GM23338 (cell line): ENCODE data around the gene GJA3. TPM values are rescaled to one million over a fixed set of nuclear protein-coding genes. Genes with fewer than 3 reads are reported as not detected.
A peak's percentile ranks its signal among the peaks of the same experiment; 100 is the strongest.

Experiments used
- ATAC-seq: fragments of 200-7000 bp; cut with Tn5 transposase; 3 replicates; pipeline ENCODE4 v1.9.1; 2020
- DNase-seq: peaks from one replicate; pipeline ENCODE4 v3.0.0-alpha.2; 2015; ENCODE audit warnings: low spot score
- H2AFZ ChIP-seq: fragments of 200-600 bp; sonication (generic); 2 replicates; pipeline ENCODE4 v1.8.0; 2016; ENCODE audit warnings: antibody characterized with exemption, mild to moderate bottlenecking, moderate library complexity
- H3F3A ChIP-seq: fragments of 200-600 bp; sonication (generic); replicated peaks from 2 replicates; pipeline ENCODE4 v1.8.0; 2017; ENCODE audit warnings: antibody characterized with exemption, mixed run types, low read depth
- H3K27ac ChIP-seq: fragments of 200-600 bp; sonication (generic); 2 replicates; pipeline ENCODE4 v1.6.1; 2016; ENCODE audit warnings: low read depth
- H3K27me3 ChIP-seq: fragments of 200-600 bp; sonication (generic); 2 replicates; pipeline ENCODE4 v1.8.0; 2016; ENCODE audit warnings: mild to moderate bottlenecking, mixed run types, moderate library complexity; ENCODE audit not compliant: insufficient read depth
- H3K36me3 ChIP-seq: fragments of 200-600 bp; sonication (generic); 2 replicates; pipeline ENCODE4 v1.8.0; 2016; ENCODE audit warnings: mild to moderate bottlenecking; ENCODE audit not compliant: insufficient read depth
- H3K4me1 ChIP-seq: fragments of 200-600 bp; sonication (generic); 2 replicates; pipeline ENCODE4 v1.8.0; 2016; ENCODE audit warnings: mild to moderate bottlenecking, moderate library complexity; ENCODE audit not compliant: insufficient read depth
- H3K4me2 ChIP-seq: fragments of 200-600 bp; sonication (generic); 2 replicates; pipeline ENCODE4 v1.7.1; 2017; ENCODE audit warnings: mixed run types
- H3K4me3 ChIP-seq: fragments of 200-600 bp; sonication (generic); 2 replicates; pipeline ENCODE4 v1.6.1; 2016; ENCODE audit warnings: mixed run types
- H3K79me2 ChIP-seq: fragments of 200-600 bp; sonication (generic); replicated peaks from 2 replicates; pipeline ENCODE4 v1.8.0; 2017; ENCODE audit warnings: mild to moderate bottlenecking; ENCODE audit not compliant: insufficient read depth
- H3K9me2 ChIP-seq: fragments of 200-600 bp; sonication (generic); 2 replicates; pipeline ENCODE4 v1.8.0; 2017; ENCODE audit not compliant: insufficient read depth
- H4K20me1 ChIP-seq: fragments of 200-600 bp; sonication (generic); replicated peaks from 2 replicates; pipeline ENCODE4 v1.8.0; 2017; ENCODE audit warnings: mild to moderate bottlenecking; ENCODE audit not compliant: insufficient read depth
- H3K27ac Mint-ChIP-seq: 2 replicates; pipeline ENCODE4 v1.8.0; 2020; ENCODE audit warnings: inconsistent platforms, mild to moderate bottlenecking, moderate library complexity, mixed read lengths
- H3K27me3 Mint-ChIP-seq: 3 replicates; pipeline ENCODE4 v1.8.0; 2022; ENCODE audit warnings: low read depth, mild to moderate bottlenecking, moderate library complexity, mixed read lengths, inconsistent platforms; ENCODE audit not compliant: insufficient read depth, poor library complexity
- H3K36me3 Mint-ChIP-seq: 3 replicates; pipeline ENCODE4 v1.8.0; 2021; ENCODE audit warnings: low read depth, mild to moderate bottlenecking, inconsistent platforms, moderate library complexity, mixed read lengths
- H3K4me1 Mint-ChIP-seq: 3 replicates; pipeline ENCODE4 v1.8.0; 2020; ENCODE audit warnings: mild to moderate bottlenecking, inconsistent platforms, mixed read lengths
- H3K4me3 Mint-ChIP-seq: 3 replicates; pipeline ENCODE4 v1.8.0; 2021; ENCODE audit warnings: moderate library complexity, mild to moderate bottlenecking, inconsistent platforms, mixed read lengths
- H3K9me3 Mint-ChIP-seq: 3 replicates; pipeline ENCODE4 v1.8.0; 2020; ENCODE audit warnings: moderate library complexity, mild to moderate bottlenecking, inconsistent platforms, mixed read lengths
- CREB1 ChIP-seq: fragments of 250-450 bp; sonication (Bioruptor Pico); IDR thresholded peaks from 2 replicates; pipeline ENCODE4 v1.5.0; 2020; ENCODE audit warnings: low read depth, mild to moderate bottlenecking, moderate library complexity
- EZH2 ChIP-seq: fragments of 200-600 bp; sonication (generic); IDR thresholded peaks from one replicate; pipeline ENCODE4 v1.8.0; 2017; ENCODE audit warnings: antibody characterized with exemption, mild to moderate bottlenecking, low read depth; ENCODE audit not compliant: unreplicated experiment
- JUNB ChIP-seq: IDR thresholded peaks from one replicate; pipeline ENCODE4 v1.6.1; 2016; ENCODE audit warnings: antibody characterized with exemption; ENCODE audit not compliant: unreplicated experiment
- NANOG ChIP-seq: IDR thresholded peaks from 2 replicates; pipeline ENCODE4 v1.6.1; 2016; ENCODE audit warnings: antibody characterized with exemption, borderline replicate concordance
- STAT1 ChIP-seq: IDR thresholded peaks from one replicate; pipeline ENCODE4 v1.6.1; 2016; ENCODE audit warnings: antibody characterized with exemption; ENCODE audit not compliant: unreplicated experiment
- ZNF114 ChIP-seq: fragments of 250-450 bp; sonication (Bioruptor Pico); IDR thresholded peaks from 2 replicates; pipeline ENCODE4 v1.5.0; 2020; ENCODE audit warnings: mild to moderate bottlenecking, moderate library complexity
- ZNF331 ChIP-seq: fragments of 250-450 bp; sonication (Bioruptor Pico); IDR thresholded peaks from 2 replicates; pipeline ENCODE4 v1.5.0; 2020; ENCODE audit warnings: low read depth, mild to moderate bottlenecking, moderate library complexity
- polyA plus RNA-seq: library from polyadenylated mRNA; unstranded; fragments of >200 nt; fragmentation: Nextera tagmentation; extraction: Ambion mirVana; gene quantifications from 2 replicates; pipeline ENCODE4 v1.2.1, GENCODE V29; 2016
- total RNA-seq: library from RNA; depleted of rRNA; stranded (reverse); fragments of >200 nt; shearing (Covaris generic); gene quantifications from 2 replicates; pipeline ENCODE4 v1.2.3, GENCODE V29; 2014
- TF ChIP-seq, protein P1 (sequence below), 2 experiments: fragments of 200-600 bp in 1 of 2; sonication (generic) in 1 of 2; conservative IDR thresholded peaks; 2 replicates each; pipeline versions ENCODE4 v1.5.1 to v1.6.1; 2016 to 2017; ENCODE audit warnings: antibody characterized with exemption in 2 of 2, low read depth in 2 of 2, mild to moderate bottlenecking in 2 of 2, moderate library complexity in 1 of 2
- TF ChIP-seq, protein P2 (sequence below): IDR thresholded peaks from 2 replicates; pipeline ENCODE4 v1.6.1; 2016; ENCODE audit warnings: antibody characterized with exemption
- TF ChIP-seq, protein P3 (sequence below): fragments of 250-450 bp; sonication (Bioruptor Pico); IDR thresholded peaks from 2 replicates; pipeline ENCODE4 v1.5.0; 2020; ENCODE audit warnings: mild to moderate bottlenecking, moderate library complexity

GJA3 gene
- total and polyA plus RNA-seq, 2 experiments from 2014 or later: 0.17 to 0.23 TPM

DNA sequence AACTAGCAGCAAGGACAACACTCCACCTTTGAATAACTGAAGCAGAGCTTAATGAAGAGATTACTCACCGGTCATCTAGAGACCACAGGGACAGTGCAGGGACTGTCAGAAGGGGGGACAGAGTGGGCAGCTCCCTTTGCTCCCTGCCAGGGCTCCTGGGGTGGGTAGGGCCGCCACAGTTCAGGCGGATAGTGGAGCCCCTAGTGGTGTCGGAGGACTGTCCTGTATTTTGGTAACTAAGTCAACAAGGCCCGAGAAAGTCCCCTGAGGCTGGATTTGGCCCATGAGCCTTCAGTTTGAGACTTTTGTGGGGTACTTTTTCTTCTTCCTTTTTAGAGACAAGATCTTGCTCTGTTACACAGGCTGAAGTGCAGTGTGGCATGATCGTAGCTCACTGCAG, 44.6 kb downstream of the GJA3 start:
- Histone ChIP-seq H3F3A (peaks cover 9% of the 10 kb centered on the region), H2AFZ (no peak overlapping the region), H3K9me2 (no peaks in the 10 kb centered on the region), H4K20me1 (no peaks in the 10 kb centered on the region), H3K4me2 (no peak overlapping the region), H3K79me2 (no peaks in the 10 kb centered on the region), H3K36me3 (no peaks in the 10 kb centered on the region), H3K27ac (no peak overlapping the region), H3K4me1 (peaks cover 2% of the 10 kb centered on the region; the same call in 1 of the 2 replicates), H3K4me3 (no peak overlapping the region), H3K27me3 (no peaks in the 10 kb centered on the region)
- H3K4me3 Mint-ChIP-seq: no peak overlapping the region
- H3K27me3 Mint-ChIP-seq: peaks cover 15% of the 10 kb centered on the region
- H3K36me3 Mint-ChIP-seq: no peaks in the 10 kb centered on the region; the same call in 2 of the 3 replicates
- no peak for TF ChIP-seq CREB1
- no peak for TF ChIP-seq STAT1
- TF ChIP-seq, protein P1, sequence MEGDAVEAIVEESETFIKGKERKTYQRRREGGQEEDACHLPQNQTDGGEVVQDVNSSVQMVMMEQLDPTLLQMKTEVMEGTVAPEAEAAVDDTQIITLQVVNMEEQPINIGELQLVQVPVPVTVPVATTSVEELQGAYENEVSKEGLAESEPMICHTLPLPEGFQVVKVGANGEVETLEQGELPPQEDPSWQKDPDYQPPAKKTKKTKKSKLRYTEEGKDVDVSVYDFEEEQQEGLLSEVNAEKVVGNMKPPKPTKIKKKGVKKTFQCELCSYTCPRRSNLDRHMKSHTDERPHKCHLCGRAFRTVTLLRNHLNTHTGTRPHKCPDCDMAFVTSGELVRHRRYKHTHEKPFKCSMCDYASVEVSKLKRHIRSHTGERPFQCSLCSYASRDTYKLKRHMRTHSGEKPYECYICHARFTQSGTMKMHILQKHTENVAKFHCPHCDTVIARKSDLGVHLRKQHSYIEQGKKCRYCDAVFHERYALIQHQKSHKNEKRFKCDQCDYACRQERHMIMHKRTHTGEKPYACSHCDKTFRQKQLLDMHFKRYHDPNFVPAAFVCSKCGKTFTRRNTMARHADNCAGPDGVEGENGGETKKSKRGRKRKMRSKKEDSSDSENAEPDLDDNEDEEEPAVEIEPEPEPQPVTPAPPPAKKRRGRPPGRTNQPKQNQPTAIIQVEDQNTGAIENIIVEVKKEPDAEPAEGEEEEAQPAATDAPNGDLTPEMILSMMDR (conservative IDR thresholded peaks at IDR 0.05; ENCODE audit: low read depth in 2 of 2): peak; percentile 41 to 42
- H3K9me3 Mint-ChIP-seq: no peaks in the 10 kb centered on the region
- no peak for ATAC-seq
- H3K27ac Mint-ChIP-seq: no peak overlapping the region
- DNase-seq: peak; percentile 65
- H3K4me1 Mint-ChIP-seq: peaks cover 21% of the 10 kb centered on the region

DNA sequence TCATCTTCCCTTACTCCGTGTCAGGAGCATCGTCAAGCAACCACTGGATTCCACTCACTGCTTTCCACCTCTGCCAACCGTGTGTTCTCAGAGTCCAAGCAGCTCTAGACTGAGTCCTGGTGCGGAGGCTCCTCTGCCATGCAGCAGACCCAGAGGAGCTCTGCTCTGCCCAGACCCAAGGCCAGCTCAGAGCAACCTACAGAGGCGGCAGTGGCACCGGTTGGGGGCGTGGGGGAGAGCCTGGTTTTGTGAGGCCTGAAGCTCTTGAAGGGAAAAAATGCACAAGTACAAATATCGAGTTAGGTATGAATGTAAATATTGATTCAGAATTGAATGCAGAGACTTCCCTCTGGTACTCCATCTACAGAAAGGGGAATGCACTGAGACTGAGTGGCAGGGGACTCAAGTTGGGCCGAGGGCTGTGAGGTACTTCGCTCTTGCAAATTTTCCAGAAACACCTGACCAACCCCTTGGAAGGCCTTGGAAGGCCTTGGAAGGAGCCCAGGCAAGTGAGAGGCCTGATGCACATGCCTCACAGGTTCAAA, 46.7 kb downstream of the GJA3 start:
- H2AFZ ChIP-seq: no peak overlapping the region
- H3K9me2 ChIP-seq: no peaks in the 10 kb centered on the region
- H3K36me3 ChIP-seq: no peaks in the 10 kb centered on the region
- no peak overlapping the region for H3K27ac ChIP-seq
- no peaks in the 10 kb centered on the region for H3K4me1 ChIP-seq
- ATAC-seq (no peak), DNase-seq (no peak)
- no peak overlapping the region for H3K4me3 Mint-ChIP-seq
- H3K36me3 Mint-ChIP-seq: no peaks in the 10 kb centered on the region; the same call in 2 of the 3 replicates
- no peak overlapping the region for H3K4me2 ChIP-seq
- H3K27me3 Mint-ChIP-seq: peaks cover 6% of the 10 kb centered on the region
- H3K4me3 ChIP-seq: no peak overlapping the region
- H3K27ac Mint-ChIP-seq: no peak overlapping the region
- no peaks in the 10 kb centered on the region for H3K9me3 Mint-ChIP-seq
- H3K4me1 Mint-ChIP-seq: peaks cover 5% of the 10 kb centered on the region
- H4K20me1 ChIP-seq: no peaks in the 10 kb centered on the region
- 0 out of 2 replicates have a peak, but pooled peaks cover 3% of the 10 kb centered on the region for H3F3A ChIP-seq
- H3K79me2 ChIP-seq: no peaks in the 10 kb centered on the region
- no peaks in the 10 kb centered on the region for H3K27me3 ChIP-seq
- TF ChIP-seq ZNF114 (CRISPR knock-in tag) (no peak), ZNF331 (CRISPR knock-in tag) (no peak), STAT1 (no peak), EZH2 (no peak), CREB1 (no peak), JUNB (no peak), NANOG (no peak)
- TF ChIP-seq, protein P1 (conservative IDR thresholded peaks at IDR 0.05; ENCODE audit: low read depth in 2 of 2): no peak
- TF ChIP-seq, protein P2, sequence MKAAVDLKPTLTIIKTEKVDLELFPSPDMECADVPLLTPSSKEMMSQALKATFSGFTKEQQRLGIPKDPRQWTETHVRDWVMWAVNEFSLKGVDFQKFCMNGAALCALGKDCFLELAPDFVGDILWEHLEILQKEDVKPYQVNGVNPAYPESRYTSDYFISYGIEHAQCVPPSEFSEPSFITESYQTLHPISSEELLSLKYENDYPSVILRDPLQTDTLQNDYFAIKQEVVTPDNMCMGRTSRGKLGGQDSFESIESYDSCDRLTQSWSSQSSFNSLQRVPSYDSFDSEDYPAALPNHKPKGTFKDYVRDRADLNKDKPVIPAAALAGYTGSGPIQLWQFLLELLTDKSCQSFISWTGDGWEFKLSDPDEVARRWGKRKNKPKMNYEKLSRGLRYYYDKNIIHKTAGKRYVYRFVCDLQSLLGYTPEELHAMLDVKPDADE: no peak
- TF ChIP-seq, protein P3, sequence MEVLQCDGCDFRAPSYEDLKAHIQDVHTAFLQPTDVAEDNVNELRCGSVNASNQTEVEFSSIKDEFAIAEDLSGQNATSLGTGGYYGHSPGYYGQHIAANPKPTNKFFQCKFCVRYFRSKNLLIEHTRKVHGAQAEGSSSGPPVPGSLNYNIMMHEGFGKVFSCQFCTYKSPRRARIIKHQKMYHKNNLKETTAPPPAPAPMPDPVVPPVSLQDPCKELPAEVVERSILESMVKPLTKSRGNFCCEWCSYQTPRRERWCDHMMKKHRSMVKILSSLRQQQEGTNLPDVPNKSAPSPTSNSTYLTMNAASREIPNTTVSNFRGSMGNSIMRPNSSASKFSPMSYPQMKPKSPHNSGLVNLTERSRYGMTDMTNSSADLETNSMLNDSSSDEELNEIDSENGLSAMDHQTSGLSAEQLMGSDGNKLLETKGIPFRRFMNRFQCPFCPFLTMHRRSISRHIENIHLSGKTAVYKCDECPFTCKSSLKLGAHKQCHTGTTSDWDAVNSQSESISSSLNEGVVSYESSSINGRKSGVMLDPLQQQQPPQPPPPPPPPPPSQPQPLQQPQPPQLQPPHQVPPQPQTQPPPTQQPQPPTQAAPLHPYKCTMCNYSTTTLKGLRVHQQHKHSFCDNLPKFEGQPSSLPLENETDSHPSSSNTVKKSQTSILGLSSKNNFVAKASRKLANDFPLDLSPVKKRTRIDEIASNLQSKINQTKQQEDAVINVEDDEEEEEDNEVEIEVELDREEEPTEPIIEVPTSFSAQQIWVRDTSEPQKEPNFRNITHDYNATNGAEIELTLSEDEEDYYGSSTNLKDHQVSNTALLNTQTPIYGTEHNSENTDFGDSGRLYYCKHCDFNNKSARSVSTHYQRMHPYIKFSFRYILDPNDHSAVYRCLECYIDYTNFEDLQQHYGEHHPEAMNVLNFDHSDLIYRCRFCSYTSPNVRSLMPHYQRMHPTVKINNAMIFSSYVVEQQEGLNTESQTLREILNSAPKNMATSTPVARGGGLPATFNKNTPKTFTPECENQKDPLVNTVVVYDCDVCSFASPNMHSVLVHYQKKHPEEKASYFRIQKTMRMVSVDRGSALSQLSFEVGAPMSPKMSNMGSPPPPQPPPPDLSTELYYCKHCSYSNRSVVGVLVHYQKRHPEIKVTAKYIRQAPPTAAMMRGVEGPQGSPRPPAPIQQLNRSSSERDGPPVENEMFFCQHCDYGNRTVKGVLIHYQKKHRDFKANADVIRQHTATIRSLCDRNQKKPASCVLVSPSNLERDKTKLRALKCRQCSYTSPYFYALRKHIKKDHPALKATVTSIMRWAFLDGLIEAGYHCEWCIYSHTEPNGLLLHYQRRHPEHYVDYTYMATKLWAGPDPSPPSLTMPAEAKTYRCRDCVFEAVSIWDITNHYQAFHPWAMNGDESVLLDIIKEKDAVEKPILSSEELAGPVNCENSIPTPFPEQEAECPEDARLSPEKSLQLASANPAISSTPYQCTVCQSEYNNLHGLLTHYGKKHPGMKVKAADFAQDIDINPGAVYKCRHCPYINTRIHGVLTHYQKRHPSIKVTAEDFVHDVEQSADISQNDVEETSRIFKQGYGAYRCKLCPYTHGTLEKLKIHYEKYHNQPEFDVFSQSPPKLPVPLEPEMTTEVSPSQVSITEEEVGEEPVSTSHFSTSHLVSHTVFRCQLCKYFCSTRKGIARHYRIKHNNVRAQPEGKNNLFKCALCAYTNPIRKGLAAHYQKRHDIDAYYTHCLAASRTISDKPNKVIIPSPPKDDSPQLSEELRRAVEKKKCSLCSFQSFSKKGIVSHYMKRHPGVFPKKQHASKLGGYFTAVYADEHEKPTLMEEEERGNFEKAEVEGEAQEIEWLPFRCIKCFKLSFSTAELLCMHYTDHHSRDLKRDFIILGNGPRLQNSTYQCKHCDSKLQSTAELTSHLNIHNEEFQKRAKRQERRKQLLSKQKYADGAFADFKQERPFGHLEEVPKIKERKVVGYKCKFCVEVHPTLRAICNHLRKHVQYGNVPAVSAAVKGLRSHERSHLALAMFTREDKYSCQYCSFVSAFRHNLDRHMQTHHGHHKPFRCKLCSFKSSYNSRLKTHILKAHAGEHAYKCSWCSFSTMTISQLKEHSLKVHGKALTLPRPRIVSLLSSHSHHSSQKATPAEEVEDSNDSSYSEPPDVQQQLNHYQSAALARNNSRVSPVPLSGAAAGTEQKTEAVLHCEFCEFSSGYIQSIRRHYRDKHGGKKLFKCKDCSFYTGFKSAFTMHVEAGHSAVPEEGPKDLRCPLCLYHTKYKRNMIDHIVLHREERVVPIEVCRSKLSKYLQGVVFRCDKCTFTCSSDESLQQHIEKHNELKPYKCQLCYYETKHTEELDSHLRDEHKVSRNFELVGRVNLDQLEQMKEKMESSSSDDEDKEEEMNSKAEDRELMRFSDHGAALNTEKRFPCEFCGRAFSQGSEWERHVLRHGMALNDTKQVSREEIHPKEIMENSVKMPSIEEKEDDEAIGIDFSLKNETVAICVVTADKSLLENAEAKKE: no peak
